ENCODE results near the gene CHSY3.

Gene CHSY3

DNA sequence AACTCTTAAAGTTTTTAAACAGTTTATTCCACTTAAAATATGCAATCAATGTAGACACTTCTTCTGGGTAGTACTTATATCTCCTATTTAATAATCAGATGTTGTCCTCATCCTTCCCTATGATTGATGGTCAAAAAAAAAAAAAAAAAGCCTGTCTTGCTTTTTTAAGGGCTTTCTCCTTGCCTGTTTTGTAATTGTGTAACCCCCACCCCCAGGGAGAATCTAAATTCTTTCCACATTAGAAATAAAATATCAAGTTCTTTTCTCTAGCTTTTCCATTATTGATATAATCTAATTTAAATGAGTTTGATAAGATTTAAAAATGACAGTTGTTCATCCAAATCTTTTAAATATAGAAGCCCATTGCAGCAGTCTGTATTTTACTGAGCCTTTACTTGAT lies 119.7 kb downstream of the CHSY3 start:
- DNase-seq (ENCODE audit: low read depth in 2 of 2): no peak

DNA sequence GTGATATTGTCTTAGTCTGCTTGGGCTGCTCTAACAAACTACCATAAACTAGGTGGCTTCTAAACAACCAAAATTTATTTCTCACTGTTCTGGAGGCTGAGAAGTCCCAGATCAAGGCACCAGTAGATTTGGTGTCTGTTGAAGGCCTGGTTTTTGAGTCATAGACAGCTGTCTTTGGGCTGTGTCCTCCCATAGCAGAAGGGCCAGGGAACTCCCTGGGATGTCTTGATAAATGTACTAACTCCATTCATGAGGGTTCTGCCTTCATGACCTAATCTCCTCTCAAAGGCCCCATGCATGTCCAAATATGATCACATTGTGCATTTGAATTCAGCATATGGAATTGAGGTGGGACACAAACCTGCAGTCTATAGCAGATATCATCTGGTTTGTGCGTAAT lies 121.2 kb downstream of the CHSY3 start:
- no peak for DNase-seq (ENCODE audit: low read depth in 2 of 2)

DNA sequence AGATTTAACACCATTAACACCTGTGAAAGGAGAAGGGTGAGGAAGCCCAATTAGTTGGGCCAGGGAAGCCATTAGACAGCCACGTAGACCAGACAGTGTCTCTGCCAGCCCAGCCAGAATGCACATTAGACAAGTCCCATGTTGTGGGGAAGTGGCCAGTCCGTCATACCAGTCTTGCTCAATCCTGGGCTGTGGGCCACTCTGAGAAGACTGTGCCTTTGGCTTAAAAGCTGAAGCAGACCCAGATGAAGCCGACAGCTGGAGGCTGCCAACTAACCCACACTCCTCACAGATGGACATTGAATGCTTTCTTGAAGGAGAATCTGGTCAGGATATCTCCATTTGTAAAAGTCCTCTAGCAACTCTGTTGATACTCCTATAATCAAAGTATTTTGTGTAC lies 128.5 kb downstream of the CHSY3 start:
- no peak for DNase-seq (ENCODE audit: low read depth in 2 of 2)

DNA sequence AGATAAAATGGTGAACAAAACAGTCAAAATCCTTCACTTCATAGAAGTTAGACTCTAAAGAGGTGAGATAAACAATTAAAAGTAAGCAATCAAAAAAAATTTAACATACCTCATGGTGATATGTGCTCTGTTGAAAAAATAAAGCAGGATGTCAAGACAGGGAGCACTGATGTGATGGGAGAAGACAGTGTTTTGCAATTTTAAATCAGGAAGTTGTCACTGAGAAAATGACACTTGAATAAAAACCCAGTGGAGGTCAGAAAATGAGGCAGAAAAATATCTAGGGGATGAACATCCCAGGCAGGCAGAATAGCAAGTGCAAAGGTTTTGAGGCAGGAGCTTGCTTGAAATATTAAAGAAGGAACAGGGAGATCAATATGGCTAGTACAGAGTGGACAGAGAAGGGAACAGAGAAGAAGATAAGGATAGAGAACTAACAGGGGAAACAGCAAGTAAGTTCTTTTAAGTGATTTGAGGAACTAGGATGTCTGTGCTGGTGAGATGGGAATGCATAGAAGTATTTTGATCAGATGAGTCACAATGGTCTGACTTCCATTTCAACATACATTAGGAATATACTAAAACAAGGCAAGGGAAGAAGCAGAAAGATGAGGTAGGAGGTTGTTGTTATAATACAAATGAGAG lies 130.4 kb downstream of the CHSY3 start:
- no peak for DNase-seq (ENCODE audit: low read depth in 2 of 2)

DNA sequence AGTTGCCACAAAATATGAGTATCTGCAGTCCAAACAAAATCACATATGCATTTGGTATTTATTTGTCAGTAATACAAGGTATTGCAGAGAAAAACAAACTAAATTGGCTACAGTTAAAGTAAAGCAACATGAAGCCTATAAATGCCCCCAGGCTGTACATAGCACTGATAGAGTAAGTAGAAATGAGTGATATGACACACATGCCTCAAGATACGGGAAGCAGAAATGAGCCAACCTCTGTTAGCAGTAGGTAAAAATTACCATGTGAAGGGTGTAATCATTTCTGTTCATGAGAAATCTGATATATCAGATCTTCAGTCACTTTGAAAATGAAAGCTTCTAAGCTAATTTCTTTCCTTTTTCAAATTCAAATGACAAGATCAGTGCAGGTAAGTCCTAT lies 131.1 kb downstream of the CHSY3 start:
- DNase-seq (ENCODE audit: low read depth in 2 of 2): no peak

DNA sequence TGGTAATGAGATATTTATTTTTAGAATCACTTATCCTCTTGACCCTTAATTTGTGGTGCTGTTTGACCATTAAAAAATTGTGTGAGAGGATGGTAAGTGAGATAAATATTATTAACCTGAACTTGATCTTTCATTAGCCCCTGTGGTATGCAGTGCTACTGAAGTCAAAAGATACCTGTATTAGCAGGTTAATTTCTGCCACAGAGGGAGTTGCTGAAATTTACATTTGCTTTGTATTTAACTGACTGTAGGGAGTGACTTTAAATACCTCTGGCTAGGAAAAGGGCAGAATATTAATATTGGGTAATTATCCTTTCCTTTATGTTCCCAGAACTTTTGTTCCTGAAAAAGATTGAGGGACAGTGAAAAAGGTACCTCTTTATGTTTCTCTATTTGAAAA lies 133.6 kb downstream of the CHSY3 start:
- DNase-seq (ENCODE audit: low read depth in 2 of 2): no peak

DNA sequence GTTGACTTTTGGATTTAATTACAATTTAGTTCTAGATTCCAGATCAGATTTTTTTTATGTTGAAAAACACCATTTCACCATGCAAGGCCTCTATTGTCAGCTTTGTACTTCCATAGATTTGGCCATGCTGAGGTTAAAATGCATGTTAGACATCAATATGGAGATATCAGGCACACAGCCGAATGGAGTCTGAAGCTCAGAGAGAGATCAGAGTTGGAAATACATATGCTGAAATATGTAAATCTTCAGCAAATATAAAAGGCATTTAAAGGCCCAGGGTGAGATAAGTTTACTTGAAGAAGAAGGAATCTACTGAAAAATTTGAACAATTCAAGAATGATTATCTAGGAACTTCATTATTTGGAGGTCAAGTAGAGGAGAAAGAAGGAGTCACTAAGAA lies 139.6 kb downstream of the CHSY3 start:
- no peak for DNase-seq (ENCODE audit: low read depth in 2 of 2)

DNA sequence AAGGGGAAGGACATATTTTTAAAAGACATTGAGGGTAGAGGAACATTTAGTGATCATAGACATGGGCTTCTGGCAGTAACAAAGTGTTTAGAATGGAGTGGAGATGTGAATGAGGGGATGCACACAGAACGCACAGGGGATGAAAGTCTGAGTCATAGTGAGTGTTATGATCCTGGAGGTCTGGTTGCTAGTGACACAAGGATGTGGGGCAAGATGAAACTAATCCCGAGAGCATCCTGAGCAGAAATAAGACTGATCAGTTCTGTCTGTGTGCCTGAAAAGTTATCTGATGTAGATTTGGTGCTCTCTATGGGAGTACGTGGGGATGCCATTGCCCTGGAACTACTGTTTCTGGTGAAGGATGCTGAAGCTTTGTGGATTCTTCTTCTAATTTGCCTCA lies 141.1 kb downstream of the CHSY3 start:
- no peak for DNase-seq (ENCODE audit: low read depth in 2 of 2)

DNA sequence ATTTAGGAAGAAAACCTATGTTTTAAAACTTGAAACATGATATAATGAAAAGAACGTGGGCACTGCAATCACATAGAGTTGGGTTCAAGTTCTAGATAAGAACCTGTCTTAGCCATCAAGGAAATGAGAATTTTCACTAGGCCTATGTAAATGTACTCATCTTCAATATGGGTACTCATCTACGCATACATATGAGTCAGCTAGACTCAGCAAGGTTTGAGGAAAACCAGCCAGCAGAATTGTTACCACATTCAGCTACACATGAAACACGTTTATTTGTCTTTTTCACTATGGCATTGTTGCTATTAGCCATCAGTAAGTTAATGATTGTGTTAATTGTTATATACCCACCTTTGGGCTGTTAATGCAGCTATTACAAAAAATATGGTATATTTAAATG lies 146.3 kb downstream of the CHSY3 start:
- no peak for DNase-seq (ENCODE audit: low read depth in 2 of 2)

DNA sequence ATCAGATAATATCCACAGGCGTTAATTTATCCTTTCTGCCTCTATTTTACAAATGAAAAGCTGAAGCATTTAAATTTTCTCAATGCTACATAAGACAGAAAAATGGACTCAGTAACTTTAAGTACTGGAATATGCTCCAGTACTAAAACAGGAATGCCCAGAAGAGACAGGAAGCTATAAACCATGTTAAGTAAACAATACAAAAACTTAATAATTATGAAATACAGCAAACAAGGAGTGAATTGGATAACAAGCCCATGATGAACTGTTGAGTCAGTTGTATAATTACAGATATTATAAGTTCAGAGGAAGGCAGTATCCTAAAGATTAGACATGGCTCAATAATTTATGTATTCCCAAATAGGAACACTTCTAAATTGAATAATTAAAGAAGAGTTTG lies 148.5 kb downstream of the CHSY3 start:
- no peak for DNase-seq (ENCODE audit: low read depth in 2 of 2)

DNA sequence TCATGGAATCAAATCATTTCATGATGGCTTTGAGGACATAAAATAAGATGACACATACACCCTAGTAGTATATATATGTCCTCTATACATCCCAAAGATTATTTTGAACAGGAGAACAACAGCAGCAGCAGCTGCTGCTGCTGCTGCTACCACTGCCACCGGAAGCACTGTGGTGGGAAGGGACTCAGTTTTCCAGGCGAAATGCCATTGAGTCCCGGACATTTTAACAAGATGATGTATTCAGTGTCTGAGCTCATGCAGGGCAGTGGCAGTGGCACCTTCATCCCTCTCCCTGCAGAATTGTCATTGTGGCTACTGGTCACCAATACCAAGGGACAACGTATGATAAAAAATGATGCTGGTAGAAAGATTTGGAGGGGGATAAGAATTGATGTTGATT lies 151.3 kb downstream of the CHSY3 start:
- no peak for DNase-seq (ENCODE audit: low read depth in 2 of 2)

DNA sequence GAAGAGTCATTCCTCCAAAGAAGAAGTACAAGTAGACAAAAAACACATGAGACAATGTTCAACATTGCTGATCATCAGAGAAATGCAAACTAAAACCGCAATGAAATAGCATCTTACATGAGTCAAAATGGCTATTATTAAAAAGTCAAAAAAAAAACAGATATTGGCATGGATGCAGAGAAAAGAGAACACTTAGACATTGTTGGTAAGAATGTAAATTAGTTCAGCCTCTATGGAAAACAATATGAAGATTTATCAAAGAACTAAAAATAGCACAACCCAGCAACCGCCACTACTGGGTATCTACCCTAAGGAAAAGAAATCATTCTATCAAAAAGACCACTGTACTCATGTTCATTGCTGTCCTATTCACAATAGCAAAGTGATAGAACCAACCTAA lies 157.5 kb downstream of the CHSY3 start:
- no peak for DNase-seq (ENCODE audit: low read depth in 2 of 2)

DNA sequence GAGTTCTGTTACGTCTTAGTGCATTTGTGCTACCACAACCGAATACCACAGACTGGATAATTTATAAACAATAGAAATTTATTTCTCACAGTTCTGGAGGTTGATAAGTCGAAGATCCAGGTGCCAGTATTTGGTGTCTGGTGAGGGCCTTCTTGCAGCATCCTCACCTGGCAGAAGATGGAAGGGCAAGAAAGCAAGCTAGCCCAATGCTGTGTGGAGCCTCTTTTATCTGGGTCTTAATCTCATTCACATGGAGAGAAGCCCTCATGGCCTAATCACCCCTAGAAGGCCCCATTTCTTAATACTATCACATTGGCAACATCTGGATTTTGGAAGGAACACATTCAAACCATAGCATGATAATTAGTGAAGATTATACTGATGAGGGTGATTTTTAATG lies 159.3 kb downstream of the CHSY3 start:
- DNase-seq (ENCODE audit: low read depth in 2 of 2): no peak

DNA sequence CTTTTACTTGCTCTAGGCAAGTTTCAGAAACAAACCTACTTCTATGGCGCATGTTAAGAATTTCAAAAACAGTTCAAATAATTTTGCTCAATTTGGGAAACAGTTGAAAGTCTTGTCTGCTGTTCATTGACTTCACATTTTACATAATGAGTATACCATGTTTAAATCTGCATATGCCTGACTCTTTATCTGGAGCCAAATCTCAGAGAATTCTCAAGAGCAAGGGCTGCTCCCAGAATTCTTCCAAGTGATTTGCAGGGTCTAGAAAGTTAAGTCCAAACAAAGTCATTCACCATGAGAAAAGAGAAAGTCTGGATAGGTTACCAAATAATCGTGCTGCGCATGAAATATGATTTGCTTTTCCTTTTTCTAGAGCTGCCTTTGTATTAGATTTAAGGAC lies 160.2 kb downstream of the CHSY3 start:
- DNase-seq (ENCODE audit: low read depth in 2 of 2): no peak

DNA sequence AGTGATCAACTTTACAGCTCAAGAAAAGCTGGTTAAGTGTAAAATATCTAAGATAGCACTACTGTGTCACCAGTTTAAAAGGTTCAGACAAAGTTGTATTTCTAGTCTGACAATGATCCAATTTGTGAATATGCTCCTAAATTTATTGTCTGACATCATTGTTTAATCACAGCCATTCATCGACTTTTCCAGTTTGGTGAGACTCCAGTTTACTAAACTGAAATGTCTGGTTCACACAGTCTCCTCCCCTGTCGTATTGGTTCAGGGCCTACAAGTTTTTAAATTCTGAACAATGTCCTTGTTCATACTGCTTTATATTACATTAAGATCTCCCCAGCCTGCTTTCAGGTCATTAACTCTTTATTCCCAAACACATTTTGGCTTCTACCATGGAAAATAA lies 161.4 kb downstream of the CHSY3 start:
- DNase-seq (ENCODE audit: low read depth in 2 of 2): no peak

DNA sequence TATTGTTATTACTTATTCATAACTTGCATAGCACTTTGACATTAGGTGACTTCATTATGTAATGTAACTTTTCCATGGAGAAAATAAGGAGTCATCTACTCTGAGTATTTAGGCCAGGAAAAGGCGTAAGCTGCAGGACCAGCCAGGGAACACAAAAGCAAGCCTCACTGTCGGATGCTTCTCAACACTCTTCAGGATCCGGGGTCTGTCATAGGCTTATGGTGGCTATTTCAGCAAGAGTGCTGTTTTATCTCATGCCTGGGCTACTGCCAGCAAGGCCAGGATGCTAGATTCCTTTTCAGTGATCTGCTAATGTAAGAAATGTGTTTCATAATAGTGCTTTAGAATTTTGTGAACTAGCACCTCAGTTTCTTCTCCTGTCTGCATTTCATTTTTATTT lies 162.4 kb downstream of the CHSY3 start:
- DNase-seq (ENCODE audit: low read depth in 2 of 2): no peak

DNA sequence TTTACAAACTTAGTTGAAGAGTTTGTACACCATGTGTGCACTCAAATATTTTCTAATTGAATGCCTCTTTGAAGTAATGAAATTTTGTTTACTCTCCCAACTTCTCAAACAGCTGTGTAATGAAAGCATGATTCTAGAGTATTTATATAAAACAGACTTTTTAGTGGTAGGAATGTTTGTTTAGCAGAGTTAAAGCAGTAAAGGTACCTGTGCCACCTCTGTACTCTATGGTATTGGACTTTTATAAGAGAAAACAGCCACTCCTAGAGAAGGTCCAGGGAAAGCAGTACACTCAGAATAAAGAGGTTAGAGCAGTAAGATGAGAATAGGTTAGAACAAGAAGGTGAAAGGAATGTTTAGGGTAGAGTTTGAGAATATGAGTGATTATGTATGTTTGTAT lies 163.1 kb downstream of the CHSY3 start:
- no peak for DNase-seq (ENCODE audit: low read depth in 2 of 2)

DNA sequence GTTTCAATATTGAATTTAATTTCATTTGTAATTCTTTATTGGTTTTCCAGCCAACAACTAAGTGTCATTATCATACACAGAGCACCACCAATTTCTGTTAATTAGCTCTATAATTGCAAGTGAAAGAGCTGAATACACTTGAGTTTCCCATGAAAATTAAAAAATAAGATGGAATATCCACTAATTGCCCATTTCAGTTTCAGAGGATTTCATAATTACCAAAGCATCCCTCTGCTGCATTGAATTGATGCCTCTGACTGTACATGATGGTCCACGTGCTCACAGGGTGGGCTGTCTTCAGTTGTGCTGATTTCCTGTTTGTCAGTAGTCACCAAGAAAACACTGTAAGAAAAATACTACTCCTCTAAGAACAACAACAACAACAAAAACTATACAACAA lies 163.8 kb downstream of the CHSY3 start:
- no peak for DNase-seq (ENCODE audit: low read depth in 2 of 2)

DNA sequence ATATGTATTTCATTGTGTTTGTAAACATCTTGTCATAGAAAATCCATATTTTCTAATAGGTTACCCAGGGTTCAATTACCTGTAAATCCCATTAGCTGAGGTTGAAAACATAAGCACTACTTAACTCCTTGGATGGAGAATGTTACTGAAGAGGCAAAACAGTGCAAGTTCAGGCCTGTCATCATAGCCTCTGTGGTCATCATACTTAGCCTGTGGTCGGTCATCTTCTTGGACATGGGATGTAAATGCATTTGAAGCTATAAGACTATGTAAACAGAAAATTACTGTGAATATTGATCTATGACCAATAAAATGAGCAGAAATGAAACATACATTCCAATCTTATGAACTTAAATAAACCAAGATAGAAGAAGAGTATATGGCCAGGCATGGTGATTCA lies 164.7 kb downstream of the CHSY3 start:
- no peak for DNase-seq (ENCODE audit: low read depth in 2 of 2)

DNA sequence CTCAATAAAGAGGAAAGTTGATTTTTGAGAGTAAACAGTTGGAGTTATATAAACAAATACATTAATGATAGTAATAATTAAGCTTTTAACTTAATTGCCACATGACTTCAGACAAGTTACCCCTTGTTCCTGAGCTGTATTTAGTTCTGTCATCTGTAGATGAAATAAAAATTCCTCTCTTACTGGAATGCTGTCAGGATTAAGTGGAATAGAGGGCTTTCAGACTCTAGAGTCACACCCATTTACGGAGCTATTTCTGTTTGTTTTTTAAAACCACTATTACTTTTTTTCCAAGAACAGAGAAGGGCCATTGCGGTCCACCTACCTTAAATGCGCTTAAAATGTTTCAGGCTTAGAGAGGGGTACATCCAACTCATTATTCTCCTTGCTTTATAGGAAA lies 170.6 kb downstream of the CHSY3 start:
- DNase-seq (ENCODE audit: low read depth in 2 of 2): no peak

DNA sequence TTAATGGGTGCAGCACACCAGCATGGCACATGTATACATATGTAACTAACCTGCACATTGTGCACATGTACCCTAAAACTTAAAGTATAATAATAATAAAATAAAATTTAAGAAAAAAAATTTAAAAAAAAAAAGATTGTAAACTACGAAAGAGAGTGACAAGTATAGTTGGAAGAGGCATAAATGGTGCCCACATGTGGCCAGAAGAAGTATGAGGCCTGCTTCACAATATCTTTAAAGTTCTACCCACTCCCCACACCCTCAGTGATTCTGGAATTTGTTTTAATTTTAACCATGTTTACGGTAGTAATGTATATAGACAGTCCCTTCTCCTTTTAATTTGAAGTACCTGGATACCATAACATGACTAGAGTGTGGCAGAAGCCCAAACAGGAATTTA lies 172.7 kb downstream of the CHSY3 start:
- no peak for DNase-seq (ENCODE audit: low read depth in 2 of 2)

DNA sequence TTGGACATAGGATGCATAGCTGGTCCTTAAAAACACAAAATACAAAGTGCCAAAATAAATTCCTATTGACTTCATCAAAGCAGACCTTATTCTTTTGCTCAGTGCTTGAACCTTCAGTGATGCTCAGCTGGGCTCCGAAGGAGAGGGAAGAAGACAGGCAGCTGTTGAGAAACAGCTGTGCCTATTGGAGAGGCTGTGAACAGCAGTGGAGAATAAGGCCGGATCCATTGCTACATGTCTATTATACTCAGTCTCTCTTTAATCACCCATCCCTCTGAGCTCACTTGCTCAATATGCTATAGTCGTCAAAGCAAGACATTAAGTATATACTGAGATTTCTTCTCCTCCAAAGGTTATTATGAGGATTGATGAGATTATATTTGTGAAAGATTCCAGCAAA lies 174.4 kb downstream of the CHSY3 start:
- no peak for DNase-seq (ENCODE audit: low read depth in 2 of 2)

DNA sequence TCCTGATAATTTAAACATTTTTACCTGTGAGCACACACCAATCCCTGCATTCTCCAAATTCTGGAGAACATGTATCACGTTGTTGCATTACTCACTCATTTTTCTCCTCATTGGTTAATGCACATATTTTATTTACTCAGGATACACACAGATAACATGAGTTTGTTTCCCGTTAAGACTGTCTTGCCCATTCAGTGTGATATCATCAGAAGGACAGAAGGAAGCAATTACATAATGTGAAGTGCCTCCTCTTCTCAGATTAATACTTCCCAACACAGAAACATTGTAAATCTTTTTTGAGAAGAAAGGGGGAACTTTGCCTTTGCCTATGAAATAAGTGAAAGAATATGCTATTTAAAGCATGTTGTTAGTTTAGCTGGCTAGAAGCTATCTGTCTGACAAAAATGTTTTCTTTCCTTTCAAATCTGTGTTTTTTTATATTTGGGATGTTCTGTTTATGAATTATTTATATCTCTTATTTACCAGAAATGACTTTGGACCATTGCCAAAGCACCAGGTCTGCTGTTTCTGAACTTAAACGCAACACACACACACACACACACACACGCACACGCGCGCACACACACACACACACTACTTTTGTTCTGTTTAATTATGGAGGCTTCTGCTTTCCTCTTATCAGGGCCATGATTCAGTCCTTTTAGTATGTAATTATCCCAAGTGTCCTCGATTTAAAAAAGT lies 186.5 kb downstream of the CHSY3 start:
- DNase-seq (ENCODE audit: low read depth in 2 of 2): no peak

DNA sequence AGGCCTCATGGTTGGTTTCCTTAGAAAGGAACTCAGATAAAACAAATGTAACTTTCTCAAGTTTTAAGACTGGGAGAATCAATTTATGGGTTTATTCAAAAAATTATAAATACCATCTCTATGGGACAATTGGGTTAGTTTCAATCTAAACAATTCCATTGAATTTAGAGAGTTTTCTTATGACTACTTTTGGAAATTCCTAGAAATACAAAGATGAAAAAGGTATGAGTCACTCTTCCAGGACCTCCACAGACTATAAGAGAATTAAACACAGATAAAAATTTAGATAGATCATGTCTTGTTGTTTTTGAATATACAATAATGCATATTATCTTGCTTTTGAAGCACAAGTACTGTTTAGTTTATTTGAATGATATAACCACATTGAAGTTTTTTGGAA lies 188.7 kb downstream of the CHSY3 start:
- DNase-seq (ENCODE audit: low read depth in 2 of 2): no peak

Data from stimulated activated CD4-positive, alpha-beta T cell treated with anti-CD3 and anti-CD28 coated beads, Interleukin-1b, Interleukin-23, amount 100 ng/mL, for 4 hours (primary cell).